Adipose tissue (tissue), 3 donors: Measurements from ENCODE around the gene SFI1. TPM values are rescaled to one million over a fixed set of nuclear protein-coding genes. Genes with fewer than 3 reads are reported as not detected.
"Not testable (repeated sequence)": the region's sequence is repeated elsewhere in the genome, so short reads cannot be mapped to it uniquely, and the experiment has no call there.

Experiments used
- H3K27ac ChIP-seq: one replicate; pipeline ENCODE4 v1.5.1; 2013; ENCODE audit warnings: low read depth, low read length
- WGBS, 3 donors: extraction: QIAGEN DNeasy Blood & Tissue Kit; methylation state at CpG; one replicate each; pipeline ENCODE4 v1.1.7; 2013; 5-methylcytosine and 5-hydroxymethylcytosine counted together
- polyA plus RNA-seq, 3 donors: library from polyadenylated mRNA; stranded (reverse); fragments of 200-250 nt; gene quantifications; one replicate each; pipeline ENCODE4 v1.2.3, GENCODE V29; 2013
- donor health status: healthy with polysubstance abuse.
- donor health status: Bipolar disorder and iron deficiency.
- donor health status: healthy.

Gene SFI1
- polyA plus RNA-seq, 3 donors: 9.9 to 21.8 (median 12.9) TPM

DNA sequence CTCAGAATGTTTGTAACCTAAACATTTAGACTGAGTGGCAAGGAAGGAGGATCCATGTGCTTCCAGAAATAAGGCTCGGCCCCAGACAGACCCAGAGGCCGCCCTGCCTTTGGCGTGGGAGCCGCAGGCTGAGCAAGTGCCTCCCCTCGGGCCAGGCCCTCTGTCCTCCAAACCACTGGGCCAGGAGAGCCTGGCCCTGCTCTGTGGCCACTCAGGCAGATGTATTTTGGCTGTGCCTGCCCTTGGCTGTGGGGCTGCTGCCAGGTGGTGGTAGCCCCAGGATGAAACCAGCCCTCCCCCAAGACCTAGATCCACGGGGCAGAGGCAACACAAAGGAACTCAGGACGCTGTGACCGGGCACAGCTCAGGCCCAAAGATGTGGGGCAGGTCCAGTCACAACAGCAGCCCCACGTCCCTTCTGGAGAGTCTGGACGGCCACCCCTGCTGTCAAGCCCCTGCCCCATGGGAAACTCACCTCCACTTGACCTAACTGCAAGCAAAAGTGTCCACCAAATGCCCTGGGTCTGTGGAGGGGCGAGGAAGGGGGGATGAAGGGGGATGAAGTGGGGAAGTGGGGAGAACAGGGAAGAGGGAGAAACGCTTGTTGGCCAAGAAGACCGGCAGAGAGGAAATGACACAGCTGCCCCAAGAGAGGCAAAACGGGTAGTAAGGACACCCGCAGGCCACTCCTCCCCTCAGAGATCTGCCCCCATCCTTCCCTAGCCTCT lies 141.7 kb downstream of the SFI1 start:
- 29 to 63% (median 33%) methylated on average over 15 of the region's 15 CpGs for WGBS, 3 donors
- H3K27ac ChIP-seq: peak overlapping the region; percentile 98

DNA sequence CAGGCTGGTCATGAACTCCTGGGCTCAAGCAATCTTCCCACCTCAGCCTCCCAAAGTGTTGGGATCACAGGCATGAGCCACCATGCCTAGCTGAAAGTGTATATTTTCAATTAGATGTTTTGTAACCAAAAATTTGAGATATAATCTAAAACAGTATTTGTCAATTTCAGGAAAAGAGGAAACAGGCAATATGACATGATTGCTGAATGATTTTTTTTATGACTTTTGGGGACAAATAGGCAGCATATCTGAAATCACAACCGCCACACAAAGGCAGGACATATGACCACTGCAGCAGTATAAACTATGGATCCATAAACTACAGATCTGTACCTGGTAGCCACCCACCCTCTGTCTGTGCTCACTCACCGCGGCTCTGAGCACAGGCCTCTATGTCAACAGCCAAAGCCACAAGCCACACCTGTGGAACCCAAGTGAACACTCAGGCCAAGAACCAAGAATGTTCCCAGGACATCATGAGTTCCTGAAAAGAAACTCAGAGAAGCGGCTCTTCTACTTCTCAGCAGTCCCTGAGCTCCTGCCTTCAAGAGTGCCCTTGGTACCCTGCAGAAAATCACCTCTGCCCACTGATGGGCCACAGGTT lies 143.2 kb downstream of the SFI1 start:
- no peak overlapping the region for H3K27ac ChIP-seq
- WGBS, 3 donors: 60 to 78% (median 65%) methylated on average over 4 of the region's 4 CpGs

DNA sequence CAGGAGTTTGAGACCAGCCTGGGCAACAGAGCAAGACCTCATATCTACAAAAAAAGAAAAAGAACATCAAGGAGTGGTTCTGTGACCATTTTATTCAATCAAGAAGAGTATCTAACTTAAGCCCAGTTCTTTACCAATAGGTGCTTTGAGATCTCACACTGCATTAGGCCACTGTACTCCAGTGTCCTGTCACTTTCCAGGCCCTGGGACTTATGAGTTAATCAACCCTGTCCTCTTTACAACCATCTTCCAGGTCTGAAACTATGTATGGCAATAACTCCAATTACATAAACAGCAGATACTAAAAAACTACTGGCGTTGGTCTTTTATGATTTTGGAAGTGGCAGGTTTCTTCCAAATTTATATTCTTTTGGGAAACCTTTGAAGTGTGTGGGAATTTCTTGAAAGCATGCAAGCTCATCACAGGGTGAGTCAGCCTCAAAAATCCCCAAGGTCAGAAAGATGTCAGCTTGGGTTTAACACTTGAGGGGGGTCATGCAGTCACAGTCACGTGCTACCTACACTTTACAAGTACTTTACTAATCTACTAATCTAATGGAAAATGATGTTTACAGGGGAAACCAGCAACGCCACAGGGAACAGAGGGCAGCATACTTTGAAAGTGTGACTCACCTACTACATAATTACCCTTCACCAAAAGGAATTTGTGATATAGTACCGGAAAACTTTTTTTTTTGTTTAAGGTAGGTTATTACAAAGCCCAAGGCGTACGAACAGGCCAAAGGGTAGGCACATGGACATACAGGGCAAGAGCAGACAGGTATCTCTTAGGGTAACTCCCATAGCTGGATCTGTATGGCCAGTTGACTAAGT lies 150.1 kb downstream of the SFI1 start:
- no peak overlapping the region for H3K27ac ChIP-seq

DNA sequence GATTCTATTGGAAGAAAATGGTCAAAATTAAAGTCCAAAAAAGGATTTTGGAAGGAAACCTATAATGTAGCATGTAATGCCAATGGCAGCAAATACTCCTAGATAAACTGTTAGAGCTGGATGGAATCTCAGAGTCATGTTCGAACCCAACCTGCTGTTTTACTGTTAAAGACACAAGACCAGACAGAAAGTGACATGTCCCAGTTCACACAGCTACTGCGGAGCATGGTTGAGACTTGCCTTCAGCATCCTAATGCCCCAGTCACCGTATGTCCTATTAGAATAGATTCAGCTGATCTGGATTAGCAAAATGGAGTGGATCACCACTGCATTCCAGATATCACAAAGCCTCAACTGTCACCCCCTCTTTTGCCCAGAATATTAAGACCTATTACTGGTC lies 150.7 kb downstream of the SFI1 start:
- H3K27ac ChIP-seq: no peak overlapping the region
- 90 to 100% (median 92%) methylated on average over 3 of the region's 3 CpGs for whole genome bisulfite sequencing, 3 donors

More for the DNA sequence above, 150.1 kb downstream of the SFI1 start:
- WGBS, 3 donors: 70 to 78% (median 76%) methylated on average over 6 of the region's 6 CpGs

DNA sequence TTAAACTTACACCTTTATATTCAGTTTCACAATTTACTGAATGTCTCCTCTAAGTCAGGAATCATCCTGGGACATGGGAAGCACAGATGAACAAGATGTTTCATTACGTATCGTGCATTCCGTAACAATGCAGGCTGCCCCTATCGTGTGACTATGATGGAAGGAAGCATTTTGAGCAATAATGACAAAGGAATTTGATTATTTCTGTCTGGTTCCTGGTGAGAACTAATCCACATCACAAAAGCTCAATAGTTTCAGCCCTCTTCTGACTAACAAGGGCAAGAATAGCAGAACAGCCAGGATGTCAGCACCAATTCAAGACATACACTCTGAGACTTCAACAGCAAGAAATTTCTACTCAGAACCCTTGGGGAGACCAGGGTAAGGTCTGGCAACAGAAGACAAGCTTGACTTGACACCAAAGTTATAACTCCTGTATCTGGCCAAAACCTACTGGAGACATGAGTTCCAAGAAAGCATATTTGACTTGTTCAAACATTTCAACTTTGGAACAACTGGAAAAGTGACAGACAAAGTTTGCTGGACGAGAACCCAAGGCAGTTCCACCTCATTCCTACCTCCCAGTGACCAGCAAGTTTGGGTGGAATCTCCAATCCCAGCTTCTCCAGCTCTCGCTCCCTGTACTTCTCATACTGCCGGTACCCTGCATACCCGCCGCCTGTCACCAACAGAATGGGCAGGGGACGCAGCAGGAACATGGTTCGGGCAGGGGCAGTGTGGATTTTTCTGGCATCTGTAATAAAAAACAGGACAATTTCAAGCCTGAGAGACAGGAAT lies 151.4 kb downstream of the SFI1 start:
- 80 to 85% (median 85%) methylated on average over 11 of the region's 11 CpGs for WGBS, 3 donors
- no peak overlapping the region for H3K27ac ChIP-seq

DNA sequence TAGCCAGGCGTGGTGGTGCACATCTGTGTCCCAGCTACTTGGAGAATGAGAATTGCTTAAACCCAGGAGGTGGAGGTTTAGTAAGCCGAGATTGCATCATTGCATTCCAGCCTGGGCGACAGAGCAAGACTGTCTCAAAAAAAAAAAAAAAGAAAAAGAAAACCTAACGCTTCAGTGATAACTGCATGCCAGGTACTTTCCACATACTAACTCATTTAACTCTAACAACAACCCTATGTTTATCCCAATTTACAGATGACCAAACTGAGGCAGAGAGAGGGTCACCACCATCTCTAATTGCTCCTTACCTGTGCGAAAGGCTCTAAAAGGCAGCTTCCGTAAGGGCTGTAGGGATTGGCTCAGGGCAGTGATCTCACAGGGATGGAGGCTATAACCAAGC lies 154.1 kb downstream of the SFI1 start:
- WGBS, 3 donors: 50 to 69% (median 51%) methylated on average over 6 of the region's 6 CpGs
- no peak overlapping the region for H3K27ac ChIP-seq

DNA sequence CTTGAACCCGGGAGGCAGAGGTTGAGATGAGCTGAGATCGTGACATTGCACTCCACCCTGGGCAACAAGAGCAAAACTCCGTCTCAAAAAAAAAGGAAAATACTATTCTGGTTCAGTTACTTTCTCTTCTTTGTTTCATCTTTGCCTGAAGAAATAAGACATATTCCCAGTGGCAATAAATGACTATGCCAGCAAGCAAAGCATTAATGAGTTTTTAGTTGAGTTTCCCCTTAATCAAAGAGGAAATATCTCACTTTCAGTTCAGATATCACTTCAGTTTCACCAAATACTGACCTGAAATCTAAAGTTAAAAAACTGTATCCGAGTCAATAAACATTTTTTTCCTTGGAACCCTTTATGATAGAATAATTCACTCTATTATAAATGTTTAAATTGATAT lies 155.3 kb downstream of the SFI1 start:
- no peak overlapping the region for H3K27ac ChIP-seq
- 85 to 96% (median 89%) methylated on average over 4 of the region's 4 CpGs for WGBS, 3 donors

DNA sequence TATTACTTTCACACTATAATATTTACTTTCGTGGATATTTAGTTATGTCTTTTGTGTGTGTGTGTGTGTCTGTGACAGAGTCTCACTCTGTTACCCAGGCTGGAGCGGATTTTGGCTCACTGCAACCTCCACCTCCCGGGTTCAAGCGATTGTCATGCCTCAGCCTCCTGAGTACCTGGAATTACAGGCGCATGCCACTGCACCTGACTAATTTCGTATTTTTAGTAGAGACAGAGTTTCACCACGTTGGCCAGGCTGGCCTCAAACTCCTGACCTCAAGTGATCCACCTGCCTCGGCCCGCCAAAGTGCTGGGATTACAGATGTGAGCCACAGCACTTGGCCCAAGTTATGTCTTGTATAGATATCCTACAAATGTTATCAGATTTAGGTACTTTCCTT lies 155.8 kb downstream of the SFI1 start:
- 91 to 93% (median 93%) methylated on average over 9 of the region's 9 CpGs for WGBS, 3 donors
- H3K27ac ChIP-seq: no peak overlapping the region

DNA sequence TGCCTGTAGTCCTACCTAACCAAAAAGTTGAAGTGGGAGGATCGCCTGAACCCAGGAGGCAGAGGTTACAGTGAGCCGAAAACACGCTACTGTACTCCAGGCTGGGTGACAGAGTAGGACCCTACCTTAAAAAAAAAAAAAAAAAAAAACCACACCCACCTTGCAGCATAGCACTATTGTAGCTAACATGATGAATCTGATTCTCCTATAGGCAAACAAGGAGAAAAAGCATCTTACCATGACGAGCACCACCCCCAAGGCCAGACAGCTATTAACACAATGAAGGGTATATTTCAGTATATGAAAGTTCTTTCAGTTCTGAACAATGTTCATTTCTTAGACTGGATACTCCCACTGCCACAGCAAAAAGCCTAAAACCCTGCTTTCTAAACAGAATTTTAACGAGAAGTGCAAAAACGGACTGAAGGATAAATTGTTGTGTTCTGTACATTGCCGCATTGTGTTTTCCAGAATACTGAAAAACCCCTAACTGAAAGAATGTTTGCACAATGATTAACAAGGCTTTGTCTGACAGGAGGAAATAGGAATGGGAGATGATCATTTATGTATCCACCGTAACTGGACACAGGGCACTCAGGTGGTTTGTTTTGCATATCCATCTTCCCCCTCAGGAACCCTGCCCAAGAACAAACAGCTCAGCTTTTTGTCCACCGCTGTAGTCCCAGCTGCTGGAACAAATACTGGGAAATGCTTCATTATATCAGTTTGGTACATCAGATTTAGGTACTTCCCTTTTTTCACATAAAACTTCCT lies 156.8 kb downstream of the SFI1 start:
- WGBS, 3 donors: 63 to 83% (median 82%) methylated on average over 9 of the region's 9 CpGs
- H3K27ac ChIP-seq: no peak overlapping the region

DNA sequence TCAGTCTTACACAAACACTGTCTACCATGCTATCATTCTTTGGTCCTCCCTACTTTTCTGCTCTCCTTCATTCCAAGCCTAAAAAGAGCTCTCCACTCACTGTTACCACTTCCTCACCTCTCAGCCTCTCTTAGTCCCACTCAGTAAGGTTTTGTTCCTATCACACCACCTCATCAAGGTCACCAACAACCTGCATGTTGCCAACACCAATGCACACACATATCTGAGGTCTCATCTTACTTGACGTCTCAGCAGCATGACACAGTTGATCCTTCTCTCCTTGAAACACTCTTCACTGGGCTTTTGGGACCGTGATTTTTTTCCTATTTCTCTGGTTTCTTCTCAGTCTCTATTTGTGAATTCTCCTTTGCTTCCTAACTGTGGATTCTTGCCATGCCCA lies 157.6 kb downstream of the SFI1 start:
- 70 to 95% (median 90%) methylated on average over 2 of the region's 2 CpGs for WGBS, 3 donors
- no peak overlapping the region for H3K27ac ChIP-seq

DNA sequence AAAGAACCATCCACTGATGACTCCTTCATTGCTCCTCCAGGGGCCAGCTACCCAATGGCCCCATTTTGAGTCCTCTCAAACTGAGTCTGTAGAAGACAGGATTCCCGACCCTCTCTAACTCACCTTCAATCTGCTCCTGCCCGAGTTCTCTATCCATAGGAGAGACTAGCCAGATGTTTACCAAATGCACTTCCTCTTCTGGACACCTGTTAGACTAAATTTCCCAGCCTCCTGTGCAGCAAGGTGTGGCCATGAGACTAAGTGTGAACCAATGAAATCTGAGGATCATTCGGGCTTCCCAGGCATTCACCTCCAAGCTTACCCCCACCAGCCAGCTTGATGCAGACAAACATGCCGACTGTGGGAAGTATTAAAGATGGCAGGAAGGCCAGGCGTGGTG lies 158.1 kb downstream of the SFI1 start:
- H3K27ac ChIP-seq: no peak overlapping the region
- WGBS, 3 donors: 92 to 97% (median 94%) methylated on average over 5 of the region's 5 CpGs

DNA sequence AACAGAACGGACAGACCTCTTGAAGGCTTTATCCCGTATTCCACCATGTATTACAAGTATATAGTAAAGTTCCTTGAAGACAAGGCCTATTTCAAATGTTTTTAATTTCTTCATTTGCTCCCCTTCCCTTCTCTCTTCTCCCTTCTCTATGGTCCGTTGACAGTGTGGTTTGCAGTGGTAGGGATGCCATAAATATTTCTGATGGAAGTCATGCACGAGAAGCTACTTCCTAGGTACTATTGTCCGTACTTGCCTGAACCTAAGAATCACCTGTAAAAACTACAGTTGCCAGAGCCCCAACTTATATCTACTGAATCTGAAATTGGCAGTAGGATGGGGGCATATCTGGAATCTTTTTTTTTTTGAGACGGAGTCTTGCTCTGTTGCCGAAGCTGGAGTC lies 162.9 kb downstream of the SFI1 start:
- WGBS, 3 donors: 86% methylated on average over 7 of the region's 7 CpGs
- no peak overlapping the region for H3K27ac ChIP-seq

DNA sequence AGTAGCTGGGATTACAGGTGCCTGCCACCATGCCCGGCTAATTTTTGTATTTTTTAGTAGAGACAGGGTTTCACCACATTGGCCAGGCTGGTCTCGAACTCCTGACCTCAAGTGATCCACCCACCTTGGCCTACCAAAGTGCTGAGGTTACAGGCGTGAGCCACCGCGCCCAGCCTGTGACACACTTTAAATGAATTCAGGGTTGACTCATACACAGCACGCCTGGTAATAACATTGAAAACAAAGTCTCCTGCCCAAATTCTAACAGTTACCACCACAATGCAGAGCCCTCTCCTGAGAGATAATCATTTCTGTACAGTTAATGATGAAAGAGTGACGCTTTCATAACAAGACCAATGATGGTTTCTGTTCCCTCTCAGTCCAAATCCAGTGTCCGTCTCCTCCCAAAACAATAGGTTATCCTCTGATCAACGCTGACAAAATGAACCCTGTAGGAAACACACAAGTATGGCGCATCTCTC lies 164.6 kb downstream of the SFI1 start:
- WGBS, 3 donors: 64% methylated on average over 10 of the region's 10 CpGs
- not testable (repeated sequence) for H3K27ac ChIP-seq

DNA sequence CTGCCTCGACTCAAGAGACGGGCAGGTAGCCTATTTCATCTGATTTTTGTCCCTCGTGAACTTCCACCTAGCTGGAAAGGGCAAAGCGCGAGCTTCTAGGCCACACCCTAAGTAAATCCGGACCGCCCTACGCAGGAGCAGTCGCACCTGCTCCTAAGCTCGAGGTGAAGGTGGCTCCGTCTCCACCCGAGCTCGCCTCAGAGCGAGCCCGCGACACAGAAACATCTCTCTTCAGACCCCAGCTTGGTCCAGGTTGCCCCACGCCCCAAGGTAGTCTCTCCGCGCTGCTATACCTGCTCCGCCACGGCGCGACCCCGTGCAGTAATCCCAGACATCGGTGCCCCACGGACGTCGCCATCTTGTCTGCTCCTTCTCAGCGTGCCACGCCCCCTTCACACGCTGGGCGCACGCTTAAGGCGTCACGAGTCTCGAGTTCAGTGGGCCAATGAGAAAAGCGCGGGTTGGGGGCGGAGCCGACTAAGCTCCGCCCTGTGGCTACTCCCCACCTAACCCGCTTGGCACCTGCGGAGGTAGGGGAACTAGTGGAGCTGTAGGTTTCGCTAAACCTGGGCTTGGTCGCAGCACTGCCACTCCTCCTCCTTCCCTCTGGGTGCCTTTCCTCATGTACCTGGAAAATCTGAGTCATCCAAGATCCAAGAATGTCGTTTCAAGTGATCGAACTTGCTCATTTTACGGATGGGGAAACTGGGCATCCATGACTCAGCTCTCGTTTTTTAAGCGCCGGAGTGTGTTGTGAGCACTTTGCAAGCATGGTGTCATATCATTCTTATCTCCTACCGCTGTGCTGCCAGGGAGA lies 165.7 kb downstream of the SFI1 start, which contains the start of gene PISD:
TSS of gene PISD (minus strand) at position 365 of the 817 bp plus-strand sequence. CDS start at position 358, 7 bp downstream.
- H3K27ac ChIP-seq: no peak within 1 kb of the TSS
- 2 to 3% (median 2%) methylated on average over 52 of the region's 52 CpGs for WGBS, 3 donors

DNA sequence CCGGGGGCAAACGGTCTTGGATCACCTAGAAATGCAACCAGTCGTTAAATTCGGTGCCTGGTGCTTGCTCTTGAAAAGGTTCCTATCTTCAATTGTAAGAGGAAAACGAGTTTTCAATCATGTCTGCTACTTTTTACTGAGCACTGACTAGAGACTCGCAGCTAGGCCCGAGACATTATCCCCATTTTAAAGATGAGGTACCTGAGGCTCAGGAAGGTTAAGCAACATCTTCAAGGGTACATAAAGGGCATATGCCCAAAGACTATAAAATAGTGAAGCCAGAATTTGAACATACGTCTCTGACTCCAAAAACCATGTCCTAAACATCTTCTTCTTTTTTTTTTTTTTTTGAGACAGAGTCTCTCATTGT lies 166.3 kb downstream of the SFI1 start:
- WGBS, 3 donors: 60 to 67% (median 62%) methylated on average over 8 of the region's 8 CpGs

More for the DNA sequence above, 166.3 kb downstream of the SFI1 start:
- no peak overlapping the region for H3K27ac ChIP-seq
